SJCRH30 (cell line): ENCODE data around the gene ALDH1A2. TPM values are rescaled to one million over a fixed set of nuclear protein-coding genes. Genes with fewer than 3 reads are reported as not detected.
"Not testable (repeated sequence)": the region's sequence is repeated elsewhere in the genome, so short reads cannot be mapped to it uniquely, and the experiment has no call there.

Source experiments
- DNase-seq, 2 experiments: peaks; one replicate each; pipeline ENCODE4 v3.0.0-alpha.2; 2015 to 2020
- H3K27ac ChIP-seq: fragments of 250-450 bp; sonication (Bioruptor Pico); 2 replicates; pipeline ENCODE4 v1.5.1; 2020; ENCODE audit warnings: mild to moderate bottlenecking, moderate library complexity
- H3K27me3 ChIP-seq: fragments of 250-450 bp; sonication (Bioruptor Pico); 2 replicates; pipeline ENCODE4 v1.5.1; 2020; ENCODE audit warnings: mild to moderate bottlenecking, moderate library complexity
- H3K36me3 ChIP-seq: fragments of 250-450 bp; sonication (Bioruptor Pico); 2 replicates; pipeline ENCODE4 v1.5.1; 2020; ENCODE audit warnings: mild to moderate bottlenecking, moderate library complexity
- H3K4me1 ChIP-seq: fragments of 250-450 bp; sonication (Bioruptor Pico); 2 replicates; pipeline ENCODE4 v1.5.1; 2020; ENCODE audit warnings: mild to moderate bottlenecking, moderate library complexity
- H3K4me3 ChIP-seq: fragments of 250-450 bp; sonication (Bioruptor Pico); 2 replicates; pipeline ENCODE4 v1.5.1; 2020; ENCODE audit warnings: mild to moderate bottlenecking, moderate library complexity
- H3K9me3 ChIP-seq: fragments of 250-450 bp; sonication (Bioruptor Pico); replicated peaks from 2 replicates; pipeline ENCODE4 v1.5.1; 2020; ENCODE audit warnings: mild to moderate bottlenecking, moderate library complexity
- total RNA-seq: library from RNA; depleted of rRNA; stranded (reverse); fragments of >200 nt; shearing (Covaris generic); gene quantifications from 2 replicates; pipeline ENCODE4 v1.2.3, GENCODE V29; 2014

Gene ALDH1A2
- total RNA-seq, 1 experiment from 2014 or later = 8.9 TPM

DNA sequence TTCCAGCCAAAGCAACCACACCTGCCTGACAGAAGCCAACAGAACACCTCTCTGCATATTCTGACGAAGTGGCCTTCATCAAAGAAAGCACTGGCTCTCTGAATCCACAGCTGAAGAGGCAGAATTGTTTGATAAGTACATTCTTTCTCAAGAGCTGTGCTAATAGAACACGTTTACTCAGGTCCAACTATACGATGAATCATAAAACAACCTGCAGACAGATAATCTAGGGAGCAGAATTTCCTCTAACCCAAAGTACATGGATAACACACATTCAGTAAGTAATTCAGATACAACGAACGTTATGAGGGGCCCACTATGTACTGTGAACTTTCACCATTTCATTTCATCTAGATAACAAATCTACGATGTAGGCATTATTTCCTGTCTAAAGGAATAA is 25.4 kb downstream of the ALDH1A2 start:
- no peak overlapping the region for H3K27ac ChIP-seq
- H3K36me3 ChIP-seq = no peaks in the 10 kb centered on the region
- peaks cover 26% of the 10 kb centered on the region for H3K4me1 ChIP-seq
- no peaks in the 10 kb centered on the region for H3K9me3 ChIP-seq
- no peaks in the 10 kb centered on the region for H3K27me3 ChIP-seq
- no peak overlapping the region for H3K4me3 ChIP-seq
- no peak for DNase-seq

DNA sequence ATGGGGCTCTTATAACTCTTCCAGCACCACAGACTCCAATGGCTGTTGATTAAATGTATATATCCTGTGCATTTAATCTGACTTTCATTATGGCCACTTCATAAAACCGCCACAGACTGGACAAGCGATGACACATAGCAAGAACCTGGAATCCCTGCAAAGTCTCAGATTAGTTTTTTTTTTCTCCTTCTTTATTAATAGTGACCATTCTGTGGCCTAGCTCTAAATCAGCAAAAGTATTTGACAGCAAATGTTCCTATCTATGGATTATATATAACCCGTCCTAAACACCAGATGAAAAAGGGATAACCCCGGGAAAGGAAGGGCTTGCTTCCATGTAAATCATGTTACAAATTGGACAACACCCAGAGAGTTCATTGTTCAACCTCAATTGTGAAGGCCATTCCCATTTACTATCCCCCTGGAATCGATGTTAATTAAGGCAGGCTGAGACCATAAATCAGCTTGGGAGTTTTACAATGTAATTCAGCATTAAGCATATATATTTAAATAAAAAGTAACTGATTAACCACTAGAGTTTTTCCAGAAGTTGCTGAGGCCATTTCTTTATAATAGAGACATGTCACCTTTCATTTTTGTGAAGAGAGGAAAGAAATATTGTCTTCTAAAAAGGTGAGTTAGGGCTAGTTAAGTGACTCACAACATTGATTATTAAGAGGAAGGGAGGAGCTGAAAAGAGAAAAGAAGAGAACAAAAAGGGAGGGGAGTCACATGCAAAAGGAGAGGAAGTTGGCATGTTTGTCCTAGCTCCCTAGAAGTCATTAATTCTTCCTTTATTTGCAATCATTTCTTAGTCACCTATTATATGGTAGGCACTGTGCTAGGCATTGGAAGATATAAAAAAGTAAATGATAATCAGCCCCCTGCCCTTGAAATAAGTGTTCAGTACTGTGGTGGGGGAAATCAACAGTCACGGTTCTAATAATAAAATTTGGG is 26.2 kb downstream of the ALDH1A2 start:
- peaks cover 26% of the 10 kb centered on the region for H3K4me1 ChIP-seq
- DNase-seq = no peak
- H3K9me3 ChIP-seq = no peaks in the 10 kb centered on the region
- H3K27ac ChIP-seq = no peak overlapping the region
- no peak overlapping the region for H3K4me3 ChIP-seq
- H3K36me3 ChIP-seq = no peaks in the 10 kb centered on the region
- H3K27me3 ChIP-seq = no peaks in the 10 kb centered on the region

DNA sequence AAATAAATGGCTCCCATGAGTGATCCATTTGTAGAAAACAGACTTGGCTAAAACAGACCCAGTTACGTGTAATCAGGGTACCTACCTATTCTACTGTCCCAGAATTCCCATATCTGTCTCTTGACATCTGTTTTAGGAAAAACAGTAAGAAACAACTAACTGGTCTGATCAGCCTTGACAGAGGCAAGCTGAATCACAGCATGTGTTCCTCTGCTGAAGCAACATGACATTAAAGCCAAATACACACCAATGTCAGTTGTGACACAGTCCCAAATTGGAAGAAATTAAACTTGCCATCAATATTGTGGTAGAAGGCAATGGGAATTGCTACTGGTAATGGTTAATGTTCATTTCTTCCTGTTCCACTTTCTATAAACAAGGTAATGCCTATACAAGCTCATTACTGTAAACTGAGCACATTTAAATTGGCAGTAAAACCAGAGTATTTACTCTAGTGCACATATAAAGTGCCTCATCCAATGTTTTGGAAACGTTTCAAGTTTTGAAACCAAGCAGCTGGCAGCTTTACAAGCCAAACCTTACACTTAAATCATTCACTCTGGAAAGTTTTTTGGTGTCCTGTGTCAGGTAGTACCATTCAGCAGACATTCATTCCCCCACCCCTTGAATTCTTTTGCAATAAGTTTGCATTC is 27.0 kb downstream of the ALDH1A2 start:
- Histone ChIP-seq H3K4me3 (no peak overlapping the region), H3K4me1 (peaks cover 26% of the 10 kb centered on the region), H3K27ac (no peak overlapping the region), H3K9me3 (no peaks in the 10 kb centered on the region), H3K36me3 (no peaks in the 10 kb centered on the region), H3K27me3 (no peaks in the 10 kb centered on the region)
- peak; percentile 28 to 60 for DNase-seq

DNA sequence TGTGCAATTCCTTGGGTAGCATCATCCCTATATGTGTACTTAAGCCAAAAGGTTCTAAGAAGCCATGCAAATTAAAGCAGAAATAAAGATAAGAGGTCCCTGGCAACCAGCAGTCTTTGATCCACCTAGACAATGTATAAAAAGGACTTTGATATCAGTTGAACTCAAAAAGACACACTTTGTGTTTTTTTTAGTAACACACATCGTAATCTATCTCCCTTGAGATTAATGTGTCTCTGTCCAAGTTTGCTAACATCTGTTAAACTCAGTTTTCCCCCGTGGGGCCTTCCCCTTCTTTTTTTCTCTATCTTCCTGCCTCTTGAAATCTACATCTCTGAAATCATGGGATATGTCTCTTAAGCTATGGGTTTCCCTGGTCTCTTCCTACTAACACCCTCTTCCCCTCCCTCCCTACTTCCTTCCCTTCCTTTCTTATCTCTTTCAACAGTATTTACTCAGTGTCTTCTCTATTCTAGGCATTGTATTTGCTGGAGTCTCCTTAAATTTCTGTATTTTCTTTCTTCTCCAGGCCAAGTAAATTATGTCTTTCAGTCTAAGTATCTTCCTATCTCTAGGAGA is 27.7 kb downstream of the ALDH1A2 start:
- DNase-seq = peak in 1 of 2 experiments; percentile 10
- no peaks in the 10 kb centered on the region for H3K27me3 ChIP-seq

DNA sequence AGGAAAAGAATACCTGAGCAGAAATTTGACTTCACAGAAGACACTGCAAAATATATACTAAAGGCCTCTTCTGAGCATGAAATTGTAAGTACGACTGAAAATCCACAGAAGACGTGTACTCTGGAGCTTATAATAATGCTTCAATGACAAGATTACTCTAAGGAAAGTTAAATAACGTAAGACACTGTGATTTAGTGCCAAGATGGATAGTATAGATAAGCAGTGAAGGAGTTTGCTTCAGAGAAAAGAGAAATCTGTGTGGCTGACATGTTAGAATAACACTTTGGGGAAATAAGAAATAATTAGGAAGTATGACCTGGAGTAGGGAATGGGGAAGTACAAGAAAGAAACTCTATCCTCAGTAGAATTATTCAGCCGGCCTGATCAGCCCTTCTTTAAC is 28.9 kb downstream of the ALDH1A2 start:
- H3K9me3 ChIP-seq = 0 out of 2 replicates have a peak, but pooled peaks cover 5% of the 10 kb centered on the region
- H3K4me3 ChIP-seq = no peak overlapping the region
- H3K27me3 ChIP-seq = no peaks in the 10 kb centered on the region
- no peaks in the 10 kb centered on the region for H3K36me3 ChIP-seq
- no peak for DNase-seq
- no peak overlapping the region for H3K27ac ChIP-seq
- H3K4me1 ChIP-seq = peaks cover 26% of the 10 kb centered on the region

More for the DNA sequence above, 27.7 kb downstream of the ALDH1A2 start:
- H3K27ac ChIP-seq = no peak overlapping the region
- H3K4me1 ChIP-seq = peaks cover 26% of the 10 kb centered on the region
- H3K4me3 ChIP-seq = no peak overlapping the region
- H3K36me3 ChIP-seq = no peaks in the 10 kb centered on the region
- H3K9me3 ChIP-seq = no peaks in the 10 kb centered on the region

DNA sequence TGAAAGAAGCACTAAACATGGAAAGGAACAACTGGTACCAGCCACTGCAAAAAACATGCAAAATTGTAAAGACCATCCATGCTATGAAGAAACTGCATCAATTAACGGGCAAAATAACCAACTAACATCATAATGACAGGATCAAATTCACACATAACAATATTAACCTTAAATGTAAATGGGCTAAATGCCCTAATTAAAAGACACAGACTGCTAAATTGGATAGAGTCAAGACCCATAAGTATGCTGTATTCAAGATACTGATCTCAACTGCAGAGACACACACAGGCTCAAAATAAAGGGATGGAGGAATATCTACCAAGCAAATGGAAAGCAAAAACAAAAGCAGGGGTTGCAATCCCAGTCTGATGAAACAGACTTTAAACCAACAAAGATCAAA is 37.1 kb downstream of the ALDH1A2 start:
- not testable (repeated sequence) for H3K27ac ChIP-seq, DNase-seq, H3K4me1 ChIP-seq, H3K36me3 ChIP-seq, H3K4me3 ChIP-seq, H3K27me3 ChIP-seq
- H3K9me3 ChIP-seq = peaks cover 20% of the 10 kb centered on the region; the same call in 1 of the 2 replicates

DNA sequence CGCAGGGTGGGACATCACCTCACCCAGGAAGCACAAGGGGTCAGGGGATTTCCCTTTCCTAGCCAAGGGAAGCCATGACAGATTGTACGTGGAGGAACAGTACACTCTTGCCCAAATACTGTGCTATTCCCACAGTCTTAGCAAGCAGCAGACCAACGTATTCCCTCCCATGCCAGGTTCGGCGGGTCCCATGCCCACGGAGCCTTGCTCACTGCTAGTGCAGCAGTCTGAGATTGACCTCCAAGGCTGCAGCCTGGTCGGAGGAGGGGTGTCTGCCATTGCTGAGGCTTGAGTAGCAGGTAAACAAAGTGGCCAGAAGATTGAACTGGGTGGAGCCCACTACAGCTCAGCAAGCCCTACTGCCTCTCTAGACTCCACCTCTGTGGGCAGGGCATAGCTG is 39.0 kb downstream of the ALDH1A2 start:
- no peaks in the 10 kb centered on the region for H3K27me3 ChIP-seq
- H3K4me3 ChIP-seq = no peak overlapping the region
- peaks cover 16% of the 10 kb centered on the region; the same call in 1 of the 2 replicates for H3K9me3 ChIP-seq
- H3K27ac ChIP-seq = no peak overlapping the region
- no peaks in the 10 kb centered on the region for H3K36me3 ChIP-seq
- H3K4me1 ChIP-seq = peaks cover 2% of the 10 kb centered on the region
- DNase-seq = no peak

DNA sequence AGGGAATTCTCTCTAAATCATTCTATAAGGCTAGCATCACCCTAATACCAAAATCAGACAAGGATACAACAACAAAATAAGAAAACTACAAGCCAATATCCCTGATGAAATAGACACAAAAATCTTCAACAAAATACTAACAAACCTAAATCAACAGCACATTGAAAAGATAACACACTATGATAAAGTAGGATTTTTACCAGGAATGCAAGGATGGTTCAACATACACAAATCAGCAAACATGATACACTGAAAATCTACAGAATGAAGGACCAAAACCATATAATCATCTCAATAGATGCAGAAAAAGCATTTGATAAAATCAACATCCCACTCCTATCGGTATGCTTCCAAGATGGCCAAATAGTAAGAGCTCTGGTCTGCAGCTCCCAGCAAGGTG is 39.5 kb downstream of the ALDH1A2 start:
- H3K4me3 ChIP-seq = no peak overlapping the region
- H3K27ac ChIP-seq = no peak overlapping the region
- DNase-seq = no peak
- H3K27me3 ChIP-seq = no peaks in the 10 kb centered on the region
- peaks cover 16% of the 10 kb centered on the region; the same call in 1 of the 2 replicates for H3K9me3 ChIP-seq
- H3K36me3 ChIP-seq = no peaks in the 10 kb centered on the region
- H3K4me1 ChIP-seq = peaks cover 7% of the 10 kb centered on the region

DNA sequence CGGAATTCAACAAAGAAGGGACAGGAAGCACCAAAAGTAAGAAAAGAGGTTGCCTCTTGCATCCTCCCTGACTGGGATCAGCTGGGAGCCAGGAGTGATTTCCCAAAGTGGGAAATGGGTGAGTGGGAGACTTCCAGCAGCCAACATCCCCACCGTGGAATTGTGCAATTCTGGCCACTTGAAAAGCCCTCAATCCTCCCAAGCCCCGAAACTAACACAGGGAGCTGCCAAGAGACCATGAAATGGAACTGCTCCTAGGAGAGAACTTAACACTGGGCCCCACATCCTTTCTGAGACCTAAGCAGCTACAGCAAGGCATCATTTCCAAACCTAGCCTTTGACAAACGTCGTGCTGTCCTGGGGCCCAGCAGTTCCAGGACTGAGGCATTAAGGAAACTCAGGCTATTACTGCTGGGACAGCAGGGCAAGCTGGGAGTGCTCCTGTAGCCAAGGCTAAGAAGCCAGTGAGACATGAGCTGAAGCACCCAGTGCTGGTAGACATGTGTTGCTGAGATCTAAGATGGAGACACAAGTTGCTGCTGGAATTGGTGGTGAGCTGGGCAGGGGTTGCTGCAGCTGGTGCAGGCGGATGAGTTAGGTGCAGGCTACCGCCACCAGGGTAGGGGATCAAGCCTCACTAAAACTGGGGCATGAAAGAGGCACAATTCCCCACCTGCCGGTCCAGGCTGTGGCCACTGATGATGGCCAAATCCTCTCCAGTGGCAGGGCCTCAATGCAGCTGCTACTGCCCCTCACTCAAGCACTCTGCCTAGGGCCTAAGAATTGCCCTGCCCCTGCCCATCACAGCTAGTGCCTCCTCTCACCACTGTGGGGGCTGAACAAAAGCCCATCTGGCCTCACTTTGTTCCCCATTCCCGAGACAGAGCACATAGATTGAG is 43.9 kb downstream of the ALDH1A2 start:
- Histone ChIP-seq H3K36me3 (no peaks in the 10 kb centered on the region), H3K4me3 (no peak overlapping the region), H3K27ac (no peak overlapping the region), H3K4me1 (peaks cover 10% of the 10 kb centered on the region), H3K9me3 (no peaks in the 10 kb centered on the region), H3K27me3 (no peaks in the 10 kb centered on the region)
- DNase-seq = peak; percentile 60 to 78

DNA sequence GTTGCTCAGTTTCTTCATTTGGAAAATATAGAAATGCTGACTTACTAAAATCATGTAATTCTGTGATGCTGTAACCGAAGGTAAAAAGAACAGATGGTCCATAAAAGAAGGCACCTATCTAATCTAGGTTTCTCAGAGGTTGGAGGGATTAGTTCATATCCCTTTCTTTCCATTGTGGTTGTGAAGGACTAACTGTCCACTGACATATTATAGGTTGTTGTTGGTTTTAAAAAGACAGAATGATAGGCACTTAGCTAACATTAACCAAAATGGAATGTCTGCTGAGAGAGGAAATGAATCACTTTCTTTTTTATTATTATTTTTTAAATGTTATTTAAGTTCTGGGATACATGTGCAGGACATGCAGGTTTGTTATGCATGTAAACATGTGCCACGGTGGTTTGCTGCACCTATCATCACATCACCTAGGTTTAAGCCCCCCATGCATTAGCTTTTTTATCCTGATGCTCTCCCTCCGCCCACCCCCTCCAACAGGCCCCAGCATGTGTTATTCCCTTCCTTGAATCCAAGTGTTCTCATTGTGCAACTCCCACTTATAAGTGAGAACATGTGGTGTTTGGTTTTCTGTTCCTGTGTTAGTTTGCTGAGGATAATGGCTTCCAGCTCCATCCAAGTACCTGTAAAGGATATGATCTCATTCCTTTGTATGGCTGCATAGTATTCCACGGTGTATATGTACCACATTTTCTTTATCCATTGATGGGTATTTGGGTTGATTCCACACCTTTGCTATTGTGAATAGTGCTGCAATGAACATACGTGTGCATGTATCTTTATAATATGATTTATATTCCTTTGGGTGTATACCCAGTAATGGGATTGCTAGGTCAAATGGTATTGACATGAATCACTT is 45.8 kb downstream of the ALDH1A2 start:
- no peak overlapping the region for H3K4me3 ChIP-seq
- H3K27ac ChIP-seq = no peak overlapping the region
- H3K9me3 ChIP-seq = no peaks in the 10 kb centered on the region
- no peak for DNase-seq
- H3K36me3 ChIP-seq = no peaks in the 10 kb centered on the region
- H3K4me1 ChIP-seq = peaks cover 10% of the 10 kb centered on the region
- no peaks in the 10 kb centered on the region for H3K27me3 ChIP-seq

DNA sequence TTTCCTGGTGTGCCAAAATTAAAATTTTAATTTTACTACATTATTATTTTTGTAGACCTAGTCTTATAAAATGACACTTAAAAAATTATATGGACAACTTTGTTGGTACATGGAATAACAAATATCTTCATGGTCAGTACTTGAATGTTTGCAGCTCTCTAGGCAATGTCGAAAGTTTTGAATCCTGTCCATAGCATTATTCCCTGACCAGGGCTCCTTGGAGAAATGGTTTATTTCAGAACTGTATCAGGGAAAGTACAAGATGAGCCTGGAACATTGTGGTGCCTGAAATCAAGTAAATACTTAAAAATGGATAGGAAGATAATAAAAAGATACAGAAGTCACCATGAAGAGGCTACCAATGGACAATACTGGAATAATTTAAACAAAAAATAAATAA is 47.6 kb downstream of the ALDH1A2 start:
- Histone ChIP-seq H3K27ac (no peak overlapping the region), H3K4me1 (peaks cover 10% of the 10 kb centered on the region), H3K9me3 (no peaks in the 10 kb centered on the region), H3K27me3 (no peaks in the 10 kb centered on the region), H3K4me3 (no peak overlapping the region), H3K36me3 (no peaks in the 10 kb centered on the region)
- no peak for DNase-seq

DNA sequence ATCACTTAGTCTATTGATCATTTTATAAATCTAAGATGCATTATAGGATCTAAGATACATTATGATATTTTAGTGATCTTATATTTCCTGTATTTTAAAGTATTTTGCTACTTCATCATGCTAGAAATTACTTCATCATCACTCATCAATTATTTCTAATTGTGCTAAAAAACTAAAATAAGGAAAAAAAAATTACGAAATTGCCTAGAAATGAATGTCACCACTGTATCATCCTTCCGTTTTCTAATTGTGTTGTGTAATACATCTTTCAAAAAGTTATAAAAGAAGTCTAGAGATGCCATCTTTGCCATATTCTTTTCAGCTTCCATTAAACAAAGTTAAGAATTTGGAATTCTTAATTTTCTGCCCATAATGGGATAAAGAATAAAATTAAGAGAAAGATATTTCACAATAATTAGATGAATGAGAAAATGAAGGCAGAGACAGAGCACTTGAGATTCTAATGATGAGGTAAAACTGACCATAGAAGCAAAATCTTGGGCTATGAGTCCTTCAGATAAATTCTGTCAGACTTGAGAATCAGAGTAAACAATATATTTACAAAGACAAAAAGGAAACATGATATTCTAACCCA is 48.8 kb downstream of the ALDH1A2 start:
- no peak for DNase-seq
- no peak overlapping the region for H3K4me3 ChIP-seq
- no peaks in the 10 kb centered on the region for H3K27me3 ChIP-seq
- no peak overlapping the region for H3K27ac ChIP-seq
- no peaks in the 10 kb centered on the region for H3K9me3 ChIP-seq
- H3K4me1 ChIP-seq = peaks cover 9% of the 10 kb centered on the region
- no peaks in the 10 kb centered on the region for H3K36me3 ChIP-seq

DNA sequence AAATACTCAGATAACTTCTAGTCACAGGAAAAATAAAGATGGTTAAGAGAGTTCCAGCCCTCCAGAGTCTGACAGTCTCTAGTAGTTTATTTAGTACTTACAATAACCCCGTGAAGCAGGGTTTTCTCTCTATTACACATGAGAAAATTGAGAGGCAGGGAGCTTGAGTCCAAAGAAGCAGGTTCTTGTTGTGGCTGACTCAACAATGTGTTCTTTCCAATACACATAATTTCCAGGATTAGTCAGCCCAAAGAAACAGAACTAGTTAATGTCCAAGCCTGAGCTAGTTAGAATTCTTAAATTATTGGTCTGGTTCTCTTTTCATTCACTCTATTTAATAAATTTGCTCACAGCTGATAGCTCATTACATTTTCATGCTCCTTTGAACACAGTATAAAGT is 49.9 kb downstream of the ALDH1A2 start:
- H3K9me3 ChIP-seq = no peaks in the 10 kb centered on the region
- H3K4me3 ChIP-seq = no peak overlapping the region
- no peak for DNase-seq
- no peak overlapping the region for H3K27ac ChIP-seq
- H3K27me3 ChIP-seq = no peaks in the 10 kb centered on the region
- H3K36me3 ChIP-seq = no peaks in the 10 kb centered on the region
- peaks cover 4% of the 10 kb centered on the region; the same call in 1 of the 2 replicates for H3K4me1 ChIP-seq
